Mucosa of stomach (tissue), 1 donor: ENCODE measurements around the gene ARL3.

Source experiments
- H3K27me3 ChIP-seq: one replicate; pipeline ENCODE4 v1.7.0; 2013; ENCODE audit warnings: mild to moderate bottlenecking, low read length; ENCODE audit not compliant: control insufficient read depth, insufficient read depth
- H3K36me3 ChIP-seq: one replicate; pipeline ENCODE4 v1.7.0; 2013; ENCODE audit warnings: low read length; ENCODE audit not compliant: control insufficient read depth, insufficient read depth
- H3K4me1 ChIP-seq: one replicate; pipeline ENCODE4 v1.7.0; 2013; ENCODE audit warnings: mild to moderate bottlenecking, low read length; ENCODE audit not compliant: control insufficient read depth, insufficient read depth
- H3K4me3 ChIP-seq: one replicate; pipeline ENCODE4 v1.7.0; 2013; ENCODE audit warnings: low read length
- H3K9ac ChIP-seq: one replicate; pipeline ENCODE4 v1.7.0; 2013; ENCODE audit warnings: mild to moderate bottlenecking, low read length, moderate library complexity
- H3K9me3 ChIP-seq: one replicate; pipeline ENCODE4 v1.7.0; 2013; ENCODE audit warnings: mild to moderate bottlenecking, low read length, moderate library complexity; ENCODE audit not compliant: control insufficient read depth
- donor health status: Pancreatic carcinoma.

ARL3 gene

GRCh38 chr10:102633287-102633686 lies 80.9 kb downstream of the ARL3 start:
- Histone ChIP-seq H3K4me1 (peaks cover 18% of the 10 kb centered on the region), H3K27me3 (no peaks in the 10 kb centered on the region), H3K4me3 (no peak overlapping the region), H3K9me3 (no peaks in the 10 kb centered on the region), H3K36me3 (no peaks in the 10 kb centered on the region), H3K9ac (no peak overlapping the region)

- Histone ChIP-seq H3K9me3 (no peaks in the 10 kb centered on the region), H3K36me3 (no peaks in the 10 kb centered on the region), H3K9ac (no peak overlapping the region), H3K4me3 (no peak overlapping the region), H3K27me3 (no peaks in the 10 kb centered on the region), H3K4me1 (peaks cover 26% of the 10 kb centered on the region)
These were observed 81.6 kb downstream of the ARL3 start for GRCh38 chr10:102632394-102633111.

DNA sequence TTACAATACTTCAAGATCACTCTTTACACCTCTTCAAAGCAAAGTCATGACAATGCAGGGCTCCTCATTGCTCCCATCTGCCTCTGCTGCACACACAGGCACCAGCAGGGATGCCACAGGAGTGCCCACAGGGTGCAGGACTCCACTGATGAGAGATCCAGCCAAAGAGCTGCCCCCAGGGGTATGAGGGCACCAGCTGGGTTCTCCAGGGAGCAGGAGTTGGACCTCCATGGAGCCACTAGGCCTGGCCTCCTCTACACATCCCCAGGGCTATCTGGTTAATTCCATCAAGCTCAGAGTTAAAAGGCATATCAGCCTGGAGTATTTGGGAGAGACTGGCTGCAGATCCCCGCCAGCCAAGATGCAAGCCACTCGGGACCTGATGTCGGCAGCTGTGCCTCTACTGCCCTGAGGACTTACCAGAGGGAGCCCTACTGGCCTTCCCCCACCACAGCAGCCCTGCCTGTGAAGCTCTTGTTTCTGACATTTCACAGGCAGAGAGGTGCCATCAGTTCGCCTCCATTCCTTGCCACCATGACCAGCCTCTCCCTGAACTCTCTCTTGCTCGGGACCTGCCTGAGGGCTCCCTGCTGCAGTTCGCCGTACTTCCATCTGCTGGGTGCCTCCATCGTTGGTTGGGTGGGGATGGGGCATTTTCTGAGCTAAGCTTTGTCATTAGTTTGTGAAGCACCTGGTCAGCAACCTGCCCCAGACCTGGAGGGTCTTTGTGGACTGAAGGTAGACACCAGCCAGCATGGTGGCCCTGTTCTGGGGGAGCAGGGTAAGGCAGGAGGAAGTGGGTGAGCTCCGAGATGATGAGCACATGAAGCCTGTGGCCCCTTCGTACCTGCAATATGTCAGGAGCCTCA lies 82.4 kb downstream of the ARL3 start:
- H3K4me3 ChIP-seq: no peak overlapping the region
- no peak overlapping the region for H3K9ac ChIP-seq
- H3K9me3 ChIP-seq: no peaks in the 10 kb centered on the region
- H3K36me3 ChIP-seq: no peaks in the 10 kb centered on the region
- no peaks in the 10 kb centered on the region for H3K27me3 ChIP-seq
- peaks cover 31% of the 10 kb centered on the region for H3K4me1 ChIP-seq

DNA sequence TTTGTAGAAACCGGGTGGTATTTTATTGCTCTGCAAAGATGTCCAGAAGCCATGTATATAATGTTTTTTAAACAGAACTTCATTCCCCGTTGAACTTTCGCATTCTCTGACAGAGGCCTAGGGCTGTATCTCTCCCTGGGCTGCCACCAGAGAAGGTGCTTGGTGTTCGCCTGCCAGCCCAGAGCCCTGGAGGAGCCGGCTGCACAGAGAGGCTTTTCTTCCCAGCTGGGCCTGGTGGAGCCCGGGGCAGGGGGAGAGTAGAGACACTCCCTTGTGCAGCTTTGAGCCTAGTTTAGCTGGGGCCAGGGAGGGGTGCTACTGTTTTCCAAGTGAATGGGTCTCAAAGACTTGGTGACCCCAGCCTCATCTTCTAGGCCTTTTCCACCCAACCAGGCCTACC lies 83.5 kb downstream of the ARL3 start:
- Histone ChIP-seq H3K27me3 (no peaks in the 10 kb centered on the region), H3K4me1 (peaks cover 35% of the 10 kb centered on the region), H3K36me3 (no peaks in the 10 kb centered on the region), H3K9me3 (no peaks in the 10 kb centered on the region), H3K9ac (no peak overlapping the region), H3K4me3 (no peak overlapping the region)

DNA sequence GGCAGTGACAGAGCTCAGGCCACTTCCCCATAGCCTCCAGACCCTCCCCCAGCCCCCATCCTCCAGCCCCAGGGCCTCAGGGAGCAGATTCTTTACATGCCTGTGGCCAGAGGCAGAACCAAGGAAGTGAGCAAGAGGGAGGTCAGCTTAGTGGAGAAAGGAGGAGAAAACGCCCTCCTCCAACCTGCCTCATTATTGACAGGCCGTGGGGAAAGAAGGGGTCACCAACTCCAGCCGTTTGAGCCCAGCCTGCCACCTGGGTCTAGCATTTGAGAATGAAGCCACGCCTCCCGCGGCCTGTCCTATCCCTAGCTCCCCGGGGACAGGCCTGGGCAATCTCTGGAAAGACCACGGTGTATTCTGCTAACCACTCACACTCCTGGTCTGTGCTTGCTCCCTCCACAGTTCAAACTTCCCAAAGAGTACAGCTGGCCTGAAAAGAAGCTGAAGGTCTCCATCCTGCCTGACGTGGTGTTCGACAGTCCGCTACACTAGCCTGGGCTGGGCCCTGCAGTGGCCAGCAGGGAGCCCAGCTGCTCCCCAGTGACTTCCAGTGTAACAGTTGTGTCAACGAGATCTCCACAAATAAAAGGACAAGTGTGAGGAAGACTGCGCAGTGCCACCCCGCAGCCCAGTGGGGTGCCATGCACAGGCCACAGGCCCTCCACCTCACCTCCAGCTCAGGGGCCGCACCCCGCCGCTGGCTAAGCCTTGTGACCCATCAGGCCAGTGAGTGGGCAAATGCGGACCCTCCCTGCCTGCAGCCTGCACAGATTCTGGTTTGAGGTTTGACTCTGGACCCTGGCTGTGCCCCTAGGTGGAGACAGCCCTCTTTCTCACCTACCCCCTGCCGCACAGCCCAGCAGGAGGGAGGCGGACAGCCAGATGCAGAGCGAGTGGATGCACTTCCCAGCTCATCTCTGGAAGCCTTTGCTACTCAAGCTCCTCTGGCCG lies 84.3 kb downstream of the ARL3 start:
- Histone ChIP-seq H3K9me3 (no peaks in the 10 kb centered on the region), H3K4me1 (peaks cover 39% of the 10 kb centered on the region), H3K36me3 (no peaks in the 10 kb centered on the region), H3K27me3 (no peaks in the 10 kb centered on the region), H3K4me3 (no peak overlapping the region), H3K9ac (no peak overlapping the region)

GRCh38 chr10:102628451-102628911 lies 85.7 kb downstream of the ARL3 start:
- no peak overlapping the region for H3K9ac ChIP-seq
- no peak overlapping the region for H3K4me3 ChIP-seq
- H3K4me1 ChIP-seq: peaks cover 41% of the 10 kb centered on the region
- no peaks in the 10 kb centered on the region for H3K36me3 ChIP-seq
- no peaks in the 10 kb centered on the region for H3K9me3 ChIP-seq
- H3K27me3 ChIP-seq: no peaks in the 10 kb centered on the region

DNA sequence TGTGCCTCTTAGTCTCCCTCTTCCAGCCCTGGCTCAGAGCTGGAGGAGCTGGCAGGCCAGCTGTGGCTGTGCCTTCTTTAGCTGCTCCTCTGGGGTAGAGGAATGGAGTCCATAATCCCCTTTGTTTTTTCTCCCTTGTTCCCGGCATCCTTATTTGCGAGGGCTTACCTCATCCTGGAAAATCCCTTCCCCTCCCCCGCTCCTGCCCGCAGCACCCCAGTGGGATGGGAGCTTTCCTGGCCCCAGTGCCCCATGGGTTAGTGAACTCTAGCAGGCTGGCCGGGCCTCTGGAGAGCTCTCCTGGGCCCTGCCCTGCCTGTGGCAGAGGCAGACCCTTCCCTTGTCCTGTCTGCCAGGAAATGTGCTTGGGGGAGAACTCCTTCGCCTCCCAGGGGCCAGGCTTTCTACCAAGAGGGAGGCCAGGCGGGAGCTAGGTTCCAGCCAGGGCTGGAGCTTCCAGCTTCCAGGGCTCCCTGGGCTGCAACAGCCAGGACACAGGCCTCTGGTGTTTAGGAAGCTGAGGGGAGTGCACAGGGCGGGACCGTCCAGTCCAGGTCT lies 86.4 kb downstream of the ARL3 start:
- no peak overlapping the region for H3K4me3 ChIP-seq
- peak overlapping the region; percentile 25 for H3K9ac ChIP-seq
- H3K36me3 ChIP-seq: no peaks in the 10 kb centered on the region
- H3K27me3 ChIP-seq: no peaks in the 10 kb centered on the region
- peaks cover 36% of the 10 kb centered on the region for H3K4me1 ChIP-seq
- no peaks in the 10 kb centered on the region for H3K9me3 ChIP-seq

DNA sequence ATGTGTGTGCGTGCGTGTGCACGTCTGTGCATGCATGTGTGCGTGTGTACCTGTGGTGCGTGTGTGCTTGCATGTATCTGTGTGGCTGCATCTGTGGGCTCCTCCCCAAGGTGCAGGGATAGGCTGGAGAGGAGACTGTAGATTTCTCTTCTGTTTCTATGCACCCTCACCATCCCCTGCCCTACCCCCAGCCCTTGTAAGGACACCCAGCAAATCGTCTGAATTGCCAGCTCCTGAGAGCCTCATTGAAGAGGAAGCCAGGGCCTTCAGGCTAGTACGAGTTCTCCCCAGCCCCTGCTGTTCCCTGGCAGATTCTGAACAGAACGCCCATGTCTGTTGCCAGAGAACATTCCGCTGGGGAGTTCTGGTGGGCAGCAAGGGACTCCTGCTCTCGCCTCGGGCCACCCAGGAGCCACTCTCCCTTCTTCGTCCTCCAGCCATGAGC lies 86.9 kb downstream of the ARL3 start:
- no peaks in the 10 kb centered on the region for H3K9me3 ChIP-seq
- H3K4me1 ChIP-seq: peaks cover 31% of the 10 kb centered on the region
- H3K36me3 ChIP-seq: no peaks in the 10 kb centered on the region
- H3K4me3 ChIP-seq: no peak overlapping the region
- H3K9ac ChIP-seq: peak overlapping the region; percentile 25
- no peaks in the 10 kb centered on the region for H3K27me3 ChIP-seq

DNA sequence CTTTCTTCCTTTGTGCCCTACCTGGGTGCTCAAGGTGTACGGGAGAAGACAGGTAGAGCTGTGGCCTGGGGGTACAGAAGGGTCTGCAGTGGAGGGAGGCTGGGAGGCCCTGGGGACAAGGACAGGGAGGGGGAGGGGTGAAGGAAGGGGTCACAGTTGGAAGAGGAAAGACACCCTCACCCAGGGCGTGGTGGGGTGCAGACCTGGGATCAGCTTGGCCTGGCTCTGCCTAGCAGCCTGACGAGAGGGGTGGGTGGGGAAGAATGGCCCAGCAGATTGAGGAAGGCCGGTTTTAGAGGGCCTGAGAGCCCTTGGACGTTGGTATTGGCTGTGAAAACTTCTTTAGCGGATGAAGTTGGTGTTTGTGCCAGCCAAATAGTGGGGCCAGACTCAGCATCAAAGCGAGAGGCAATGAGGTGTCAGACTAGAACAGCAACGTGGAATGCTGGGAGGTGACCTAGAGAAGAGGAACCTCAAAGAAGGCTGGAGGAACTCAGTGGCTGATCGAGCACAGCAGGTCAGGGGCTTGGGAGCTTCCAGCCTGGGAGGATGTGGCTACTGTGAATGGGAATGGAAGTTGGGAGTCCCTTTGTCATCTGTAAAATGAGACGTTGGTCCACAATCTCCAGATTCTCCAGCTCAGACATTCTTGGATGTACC lies 88.0 kb downstream of the ARL3 start:
- peaks cover 29% of the 10 kb centered on the region for H3K4me1 ChIP-seq
- H3K4me3 ChIP-seq: no peak overlapping the region
- H3K9ac ChIP-seq: no peak overlapping the region
- no peaks in the 10 kb centered on the region for H3K36me3 ChIP-seq
- no peaks in the 10 kb centered on the region for H3K9me3 ChIP-seq
- no peaks in the 10 kb centered on the region for H3K27me3 ChIP-seq

GRCh38 chr10:102624751-102625645 lies 89.2 kb downstream of the ARL3 start:
- Histone ChIP-seq H3K4me1 (peaks cover 38% of the 10 kb centered on the region), H3K9me3 (no peaks in the 10 kb centered on the region), H3K4me3 (no peak overlapping the region), H3K27me3 (no peaks in the 10 kb centered on the region), H3K9ac (no peak overlapping the region), H3K36me3 (no peaks in the 10 kb centered on the region)
